ENCODE data around the gene TGIF1. TPM values are rescaled to one million over a fixed set of nuclear protein-coding genes. Genes with fewer than 3 reads are reported as not detected.
A peak's percentile ranks its signal among the peaks of the same experiment; 100 is the strongest.
"Not testable (repeated sequence)": the region's sequence is repeated elsewhere in the genome, so short reads cannot be mapped to it uniquely, and the experiment has no call there.

Gene TGIF1
- total and polyA plus RNA-seq, 10 of the 15 experiments (the other 5 are each of a cell fraction or from before 2014, with no cell fraction given): 1.8 to 8.5 (median 6.4) TPM

GRCh38 chr18:3412528-3412927 lies 37.4 kb upstream of the TGIF1 start:
- WGBS (ENCODE audit: insufficient coverage, insufficient replicate concordance, low lambda C conversion rate, missing lambda C conversion rate): 29% methylated on average over 9 of the region's 9 CpGs
- not testable (repeated sequence) for H2AFZ ChIP-seq (ENCODE audit: control insufficient read depth, low read depth, low read length)

DNA sequence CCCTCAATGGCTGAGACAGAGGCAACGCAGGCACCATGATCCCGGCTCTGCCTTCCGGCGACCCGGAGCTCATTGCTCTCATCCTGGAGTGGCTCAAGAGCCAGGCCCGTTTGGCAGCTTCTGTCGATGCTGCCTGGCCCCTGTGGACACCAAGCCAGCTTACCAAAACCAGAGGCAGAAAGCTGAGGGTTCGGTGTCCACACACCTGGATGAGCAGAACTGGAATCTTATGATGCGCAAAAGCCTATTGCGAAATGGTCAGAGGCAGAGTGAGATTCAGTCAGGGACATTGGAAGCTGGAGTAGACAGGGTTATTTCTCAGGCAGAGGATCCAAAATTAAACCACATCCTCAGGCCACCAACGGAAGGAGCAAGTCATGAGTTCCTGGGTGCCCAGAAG lies 34.9 kb upstream of the TGIF1 start:
- Histone ChIP-seq H3K9me3 (replicated peaks; ENCODE audit: control insufficient read depth, insufficient read depth, low read length) (no peaks in the 10 kb centered on the region; the same call in 2 of the 3 replicates), H4K20me1 (ENCODE audit: control insufficient read depth, insufficient read depth) (no peaks in the 10 kb centered on the region), H3K27me3 (replicated peaks in 1 of 2; ENCODE audit: control insufficient read depth in 2 of 2, insufficient read depth in 2 of 2, low read length in 1 of 2) (no peaks in the 10 kb centered on the region; a peak in 2 of 4 replicates), H3K79me2 (ENCODE audit: control insufficient read depth, insufficient read depth, low read length) (no peaks in the 10 kb centered on the region), H3K4me1 (ENCODE audit: control insufficient read depth, insufficient read depth, low read length) (peaks cover 3% of the 10 kb centered on the region; the same call in 1 of the 2 replicates), H2AFZ (ENCODE audit: control insufficient read depth, low read depth, low read length) (no peak overlapping the region), H3K9ac (ENCODE audit: control insufficient read depth, insufficient read depth, low read length) (no peak overlapping the region), H3K4me2 (ENCODE audit: control insufficient read depth, insufficient read depth) (no peak overlapping the region), H3K27ac (ENCODE audit: control insufficient read depth, insufficient read depth) (no peak overlapping the region), H3K4me3 (no peak overlapping the region), H3K36me3 (ENCODE audit: control insufficient read depth in 2 of 2, insufficient read depth in 2 of 2, low read length in 1 of 2) (no peaks in the 10 kb centered on the region)
- in situ Hi-C loops (cut with MboI) (no loop called here), intact Hi-C loops (cut with micrococcal nuclease; ENCODE audit: unreplicated experiment) (no loop called here)
- DNase-seq (ENCODE audit: low read depth, low spot score) (no peak), FAIRE-seq (no peak), ATAC-seq (no peak)
- RAD21 ChIA-PET (ENCODE audit: unreplicated experiment): no interaction called here
- POLR2A ChIA-PET: no interaction called here
- no TSS peak for BruUV-seq (replicated peaks)
- CTCF ChIA-PET: interaction anchor here (1.0 kb wide), 2 partner anchors 40 to 98 kb away, joined by 3 read pairs; no protein-coding TSS in a partner anchor
- SMC1A ChIA-PET (ENCODE audit: uncharacterized antibody, unreplicated experiment): no interaction called here
- WGBS (ENCODE audit: insufficient coverage, insufficient replicate concordance, low lambda C conversion rate, missing lambda C conversion rate): 60% methylated on average over 11 of the region's 11 CpGs
- TF ChIP-seq KLF5 (IDR thresholded peaks at IDR 0.05; ENCODE audit: partially characterized antibody) (no peak), KDM1A (IDR thresholded peaks at IDR 0.05; ENCODE audit: borderline replicate concordance) (no peak), RCOR1 (conservative IDR thresholded peaks at IDR 0.05; ENCODE audit: low read depth, low read length) (no peak), E2F8 (IDR thresholded peaks at IDR 0.05; ENCODE audit: low read depth, partially characterized antibody) (no peak), PAX8 (IDR thresholded peaks at IDR 0.05) (no peak), RBBP5 (conservative IDR thresholded peaks at IDR 0.05) (no peak), ASH2L (IDR thresholded peaks at IDR 0.05; ENCODE audit: borderline replicate concordance, low read depth) (no peak), CREB1 (IDR thresholded peaks at IDR 0.05; ENCODE audit: low read depth) (no peak), POU2F2 (IDR thresholded peaks at IDR 0.05; ENCODE audit: borderline replicate concordance, low read depth, low read length) (no peak)
- TF ChIP-seq, protein P1, sequence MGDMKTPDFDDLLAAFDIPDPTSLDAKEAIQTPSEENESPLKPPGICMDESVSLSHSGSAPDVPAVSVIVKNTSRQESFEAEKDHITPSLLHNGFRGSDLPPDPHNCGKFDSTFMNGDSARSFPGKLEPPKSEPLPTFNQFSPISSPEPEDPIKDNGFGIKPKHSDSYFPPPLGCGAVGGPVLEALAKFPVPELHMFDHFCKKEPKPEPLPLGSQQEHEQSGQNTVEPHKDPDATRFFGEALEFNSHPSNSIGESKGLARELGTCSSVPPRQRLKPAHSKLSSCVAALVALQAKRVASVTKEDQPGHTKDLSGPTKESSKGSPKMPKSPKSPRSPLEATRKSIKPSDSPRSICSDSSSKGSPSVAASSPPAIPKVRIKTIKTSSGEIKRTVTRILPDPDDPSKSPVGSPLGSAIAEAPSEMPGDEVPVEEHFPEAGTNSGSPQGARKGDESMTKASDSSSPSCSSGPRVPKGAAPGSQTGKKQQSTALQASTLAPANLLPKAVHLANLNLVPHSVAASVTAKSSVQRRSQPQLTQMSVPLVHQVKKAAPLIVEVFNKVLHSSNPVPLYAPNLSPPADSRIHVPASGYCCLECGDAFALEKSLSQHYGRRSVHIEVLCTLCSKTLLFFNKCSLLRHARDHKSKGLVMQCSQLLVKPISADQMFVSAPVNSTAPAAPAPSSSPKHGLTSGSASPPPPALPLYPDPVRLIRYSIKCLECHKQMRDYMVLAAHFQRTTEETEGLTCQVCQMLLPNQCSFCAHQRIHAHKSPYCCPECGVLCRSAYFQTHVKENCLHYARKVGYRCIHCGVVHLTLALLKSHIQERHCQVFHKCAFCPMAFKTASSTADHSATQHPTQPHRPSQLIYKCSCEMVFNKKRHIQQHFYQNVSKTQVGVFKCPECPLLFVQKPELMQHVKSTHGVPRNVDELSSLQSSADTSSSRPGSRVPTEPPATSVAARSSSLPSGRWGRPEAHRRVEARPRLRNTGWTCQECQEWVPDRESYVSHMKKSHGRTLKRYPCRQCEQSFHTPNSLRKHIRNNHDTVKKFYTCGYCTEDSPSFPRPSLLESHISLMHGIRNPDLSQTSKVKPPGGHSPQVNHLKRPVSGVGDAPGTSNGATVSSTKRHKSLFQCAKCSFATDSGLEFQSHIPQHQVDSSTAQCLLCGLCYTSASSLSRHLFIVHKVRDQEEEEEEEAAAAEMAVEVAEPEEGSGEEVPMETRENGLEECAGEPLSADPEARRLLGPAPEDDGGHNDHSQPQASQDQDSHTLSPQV (IDR thresholded peaks at IDR 0.05): no peak

More at GRCh38 chr18:3412528-3412927, 37.4 kb upstream of the TGIF1 start:
- ATAC-seq: peak; percentile 97
- DNase-seq (ENCODE audit: low read depth, low spot score); H3K4me2 ChIP-seq (ENCODE audit: control insufficient read depth, insufficient read depth); FAIRE-seq; H3K36me3 ChIP-seq (ENCODE audit: control insufficient read depth in 2 of 2, insufficient read depth in 2 of 2, low read length in 1 of 2); BruUV-seq (replicated peaks); intact Hi-C loops (cut with micrococcal nuclease; ENCODE audit: unreplicated experiment); H3K4me3 ChIP-seq; POLR2A ChIA-PET; H3K27ac ChIP-seq (ENCODE audit: control insufficient read depth, insufficient read depth); H3K4me1 ChIP-seq (ENCODE audit: control insufficient read depth, insufficient read depth, low read length); CTCF ChIA-PET; H3K27me3 ChIP-seq (replicated peaks in 1 of 2; ENCODE audit: control insufficient read depth in 2 of 2, insufficient read depth in 2 of 2, low read length in 1 of 2); RAD21 ChIA-PET (ENCODE audit: unreplicated experiment); H3K9ac ChIP-seq (ENCODE audit: control insufficient read depth, insufficient read depth, low read length); H3K9me3 ChIP-seq (replicated peaks; ENCODE audit: control insufficient read depth, insufficient read depth, low read length); in situ Hi-C loops (cut with MboI); H3K79me2 ChIP-seq (ENCODE audit: control insufficient read depth, insufficient read depth, low read length); H4K20me1 ChIP-seq (ENCODE audit: control insufficient read depth, insufficient read depth): not testable (repeated sequence)
- SMC1A ChIA-PET (ENCODE audit: uncharacterized antibody, unreplicated experiment): interaction anchor here (1.8 kb wide), 1 partner anchor 115 kb away, joined by 4 read pairs; no protein-coding TSS in a partner anchor
- TF ChIP-seq RUNX3 (IDR thresholded peaks at IDR 0.05; ENCODE audit: low read length): 0 out of 2 replicates have a peak, but pooled peaks have one; percentile 23

Data from GM12878 (cell line).